ENCODE measurements around the gene KCND3.

Gene KCND3

DNA sequence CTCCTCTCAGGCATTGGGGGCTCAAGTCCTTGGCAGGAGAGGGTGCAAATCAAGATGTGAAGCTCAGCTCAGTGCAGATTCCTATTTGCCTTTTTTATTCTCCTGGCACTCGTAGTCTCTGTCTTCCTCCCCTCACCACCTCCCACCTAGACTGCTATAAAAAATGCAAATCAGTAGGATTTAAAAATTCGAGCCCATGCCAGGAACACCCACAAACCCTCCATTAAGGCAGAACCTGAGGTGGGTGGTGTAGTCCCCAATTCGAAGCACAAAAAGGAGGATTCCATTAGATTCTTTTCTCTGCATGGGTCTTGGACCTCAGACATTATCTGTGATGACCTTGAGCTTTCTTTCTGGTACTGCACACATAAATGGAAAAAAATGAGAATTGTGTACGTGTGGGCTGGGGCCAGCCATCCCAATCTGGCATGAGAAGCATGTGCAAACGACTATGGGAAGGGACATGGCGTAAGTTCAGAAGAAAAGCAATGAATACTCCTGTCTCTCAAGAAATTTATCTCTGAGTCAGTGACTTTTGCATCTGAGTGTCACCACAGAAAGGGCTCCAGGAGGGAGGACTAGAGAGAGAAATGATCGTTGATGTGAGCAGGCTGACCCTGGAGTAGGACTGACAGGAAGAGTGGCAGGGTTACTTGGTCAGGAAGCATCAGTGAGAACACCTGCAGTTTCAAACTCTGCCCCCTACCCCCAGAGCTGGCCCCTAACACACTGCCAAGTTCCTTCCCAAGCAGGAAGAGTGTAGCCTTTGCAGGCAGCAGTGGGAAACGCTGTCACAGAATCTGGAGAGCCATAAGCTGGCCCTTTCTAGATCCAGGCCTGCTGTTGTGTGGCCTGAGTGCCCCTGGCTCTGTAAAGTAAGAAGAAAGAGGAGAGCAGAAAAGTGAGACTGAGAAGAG, 252.0 kb downstream of the KCND3 start:
- Histone ChIP-seq H3K4me2 (peak overlapping the region; percentile 95), H3K27me3 (peaks cover 42% of the 10 kb centered on the region), H3K4me3 (peak overlapping the region; percentile 75), H3K9me3 (no peaks in the 10 kb centered on the region), H3K4me1 (peaks cover 75% of the 10 kb centered on the region), H3K9ac (peak overlapping the region; percentile 82), H4K20me1 (peaks cover 7% of the 10 kb centered on the region; the same call in 1 of the 2 replicates), H3K36me3 (no peaks in the 10 kb centered on the region), H3K27ac (no peak overlapping the region; the same call in 1 of the 2 replicates)
- TF ChIP-seq Cebpa-rat (IDR thresholded peaks at IDR 0.05) = no peak

DNA sequence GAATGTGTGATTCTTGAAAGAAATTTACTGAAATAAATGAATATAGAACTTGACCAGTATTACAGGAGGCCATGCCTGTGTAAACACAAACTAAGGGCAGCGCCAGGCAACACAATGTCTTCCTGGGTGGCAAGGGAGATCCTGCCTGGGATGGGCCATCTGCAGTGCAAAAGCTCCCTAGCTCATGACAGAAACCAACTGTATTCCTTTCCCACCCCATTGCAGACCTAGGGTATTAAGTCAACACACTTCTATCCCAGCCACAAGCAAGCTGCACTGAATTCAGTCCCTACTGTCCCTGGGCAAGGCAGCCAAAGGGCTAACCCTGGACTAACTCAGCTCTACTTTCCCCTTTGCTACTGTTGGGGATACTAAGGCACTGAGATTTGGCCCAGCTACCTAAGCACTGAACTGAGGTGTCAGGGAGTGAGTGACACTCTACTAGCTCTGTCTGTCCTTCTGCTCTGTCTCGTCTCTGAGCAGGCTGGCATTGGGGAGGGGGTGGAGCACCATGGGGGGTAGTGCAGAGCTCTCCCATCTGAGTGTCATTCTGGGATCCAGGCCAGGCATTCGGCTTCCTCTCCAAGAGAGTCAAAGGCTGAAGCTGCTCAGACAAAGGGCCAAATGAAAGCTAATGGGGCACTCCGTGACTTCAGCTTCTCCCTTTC, 252.8 kb downstream of the KCND3 start:
- H3K27ac ChIP-seq = no peak overlapping the region
- H3K36me3 ChIP-seq = no peaks in the 10 kb centered on the region
- H3K4me3 ChIP-seq = no peak overlapping the region
- no peak for TF ChIP-seq Cebpa-rat (IDR thresholded peaks at IDR 0.05)
- H3K4me1 ChIP-seq = peaks cover 76% of the 10 kb centered on the region
- no peaks in the 10 kb centered on the region for H3K9me3 ChIP-seq
- peaks cover 34% of the 10 kb centered on the region for H3K27me3 ChIP-seq
- peak overlapping the region; percentile 95 for H3K4me2 ChIP-seq
- H3K9ac ChIP-seq = no peak overlapping the region
- peaks cover 12% of the 10 kb centered on the region for H4K20me1 ChIP-seq

- H3K9ac ChIP-seq = no peak overlapping the region
- TF ChIP-seq Cebpa-rat (IDR thresholded peaks at IDR 0.05) = no peak
- H3K27me3 ChIP-seq = peaks cover 28% of the 10 kb centered on the region
- no peak overlapping the region for H3K27ac ChIP-seq
- H4K20me1 ChIP-seq = peaks cover 12% of the 10 kb centered on the region
- peak overlapping the region; percentile 95 for H3K4me2 ChIP-seq
- no peaks in the 10 kb centered on the region for H3K36me3 ChIP-seq
- H3K4me1 ChIP-seq = peaks cover 76% of the 10 kb centered on the region
- no peaks in the 10 kb centered on the region for H3K9me3 ChIP-seq
- H3K4me3 ChIP-seq = no peak overlapping the region
Measured at GRCh38 chr1:111735858-111736544, 253.5 kb downstream of the KCND3 start.

- Histone ChIP-seq H3K27ac (no peak overlapping the region), H3K36me3 (no peaks in the 10 kb centered on the region), H3K9ac (no peak overlapping the region), H4K20me1 (peaks cover 12% of the 10 kb centered on the region), H3K4me3 (no peak overlapping the region), H3K9me3 (no peaks in the 10 kb centered on the region), H3K4me1 (peaks cover 74% of the 10 kb centered on the region), H3K4me2 (peak overlapping the region; percentile 95), H3K27me3 (peaks cover 21% of the 10 kb centered on the region)
- no peak for TF ChIP-seq Cebpa-rat (IDR thresholded peaks at IDR 0.05)
Measured at GRCh38 chr1:111735321-111735720, 254.1 kb downstream of the KCND3 start.

DNA sequence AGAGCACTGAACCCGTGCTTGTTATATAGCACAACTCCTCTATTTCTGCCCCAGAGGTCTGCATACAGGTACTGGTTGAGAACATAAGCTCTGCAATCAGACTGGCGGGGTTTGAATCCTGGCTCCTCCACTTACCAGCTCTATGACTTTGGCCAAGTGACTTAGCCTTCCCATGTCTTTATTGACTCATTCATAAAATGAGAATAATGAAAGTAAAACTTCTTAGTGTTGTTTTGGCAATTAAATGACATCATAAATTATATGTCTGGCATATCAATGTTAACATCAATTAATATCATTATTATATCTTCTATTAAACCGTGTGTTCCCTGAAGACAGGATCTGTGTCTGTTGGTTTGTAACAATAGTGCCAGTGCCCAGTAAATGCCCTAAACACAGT, 254.6 kb downstream of the KCND3 start:
- peaks cover 12% of the 10 kb centered on the region; the same call in 1 of the 2 replicates for H4K20me1 ChIP-seq
- H3K9me3 ChIP-seq = no peaks in the 10 kb centered on the region
- H3K4me1 ChIP-seq = peaks cover 69% of the 10 kb centered on the region
- peak overlapping the region; percentile 79; the same call in 1 of the 2 replicates for H3K27ac ChIP-seq
- H3K4me3 ChIP-seq = no peak overlapping the region
- peak overlapping the region; percentile 92 for H3K4me2 ChIP-seq
- H3K9ac ChIP-seq = no peak overlapping the region
- TF ChIP-seq Cebpa-rat (IDR thresholded peaks at IDR 0.05) = no peak
- H3K36me3 ChIP-seq = no peaks in the 10 kb centered on the region
- H3K27me3 ChIP-seq = peaks cover 16% of the 10 kb centered on the region

- Histone ChIP-seq H3K4me3 (no peak overlapping the region), H3K9me3 (no peaks in the 10 kb centered on the region), H3K4me1 (peaks cover 65% of the 10 kb centered on the region), H4K20me1 (peaks cover 12% of the 10 kb centered on the region; the same call in 1 of the 2 replicates), H3K27me3 (peaks cover 12% of the 10 kb centered on the region), H3K9ac (no peak overlapping the region), H3K27ac (peak overlapping the region; percentile 79), H3K36me3 (no peaks in the 10 kb centered on the region), H3K4me2 (peak overlapping the region; percentile 92)
- TF ChIP-seq Cebpa-rat (IDR thresholded peaks at IDR 0.05) = no peak
Measured at GRCh38 chr1:111734426-111734825, 255.0 kb downstream of the KCND3 start.

DNA sequence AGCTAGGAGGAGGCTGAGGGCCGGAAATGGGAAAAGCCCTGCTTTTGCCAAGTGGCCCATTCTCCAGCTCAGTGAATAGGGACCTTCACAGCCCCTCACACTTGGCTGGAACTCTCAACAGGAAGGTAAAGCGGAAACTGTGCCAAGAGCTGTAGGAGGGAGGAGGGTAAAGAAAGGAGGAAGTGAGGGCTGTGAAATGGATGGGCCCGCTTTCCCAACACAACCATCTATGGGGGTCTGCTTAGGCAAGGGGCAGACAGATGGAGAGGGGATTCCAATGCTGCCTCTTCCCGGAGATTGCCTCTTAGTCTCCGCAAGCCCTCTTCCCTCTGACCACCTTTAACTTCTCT, 255.5 kb downstream of the KCND3 start:
- H4K20me1 ChIP-seq = peaks cover 12% of the 10 kb centered on the region; the same call in 1 of the 2 replicates
- no peaks in the 10 kb centered on the region for H3K36me3 ChIP-seq
- peak overlapping the region; percentile 92 for H3K4me2 ChIP-seq
- peaks cover 64% of the 10 kb centered on the region for H3K4me1 ChIP-seq
- no peak for TF ChIP-seq Cebpa-rat (IDR thresholded peaks at IDR 0.05)
- H3K9me3 ChIP-seq = no peaks in the 10 kb centered on the region
- H3K27me3 ChIP-seq = peaks cover 9% of the 10 kb centered on the region; the same call in 1 of the 2 replicates
- H3K27ac ChIP-seq = peak overlapping the region; percentile 79
- H3K9ac ChIP-seq = peak overlapping the region; percentile 55; the same call in 1 of the 2 replicates
- H3K4me3 ChIP-seq = peak overlapping the region; percentile 44; the same call in 1 of the 2 replicates

DNA sequence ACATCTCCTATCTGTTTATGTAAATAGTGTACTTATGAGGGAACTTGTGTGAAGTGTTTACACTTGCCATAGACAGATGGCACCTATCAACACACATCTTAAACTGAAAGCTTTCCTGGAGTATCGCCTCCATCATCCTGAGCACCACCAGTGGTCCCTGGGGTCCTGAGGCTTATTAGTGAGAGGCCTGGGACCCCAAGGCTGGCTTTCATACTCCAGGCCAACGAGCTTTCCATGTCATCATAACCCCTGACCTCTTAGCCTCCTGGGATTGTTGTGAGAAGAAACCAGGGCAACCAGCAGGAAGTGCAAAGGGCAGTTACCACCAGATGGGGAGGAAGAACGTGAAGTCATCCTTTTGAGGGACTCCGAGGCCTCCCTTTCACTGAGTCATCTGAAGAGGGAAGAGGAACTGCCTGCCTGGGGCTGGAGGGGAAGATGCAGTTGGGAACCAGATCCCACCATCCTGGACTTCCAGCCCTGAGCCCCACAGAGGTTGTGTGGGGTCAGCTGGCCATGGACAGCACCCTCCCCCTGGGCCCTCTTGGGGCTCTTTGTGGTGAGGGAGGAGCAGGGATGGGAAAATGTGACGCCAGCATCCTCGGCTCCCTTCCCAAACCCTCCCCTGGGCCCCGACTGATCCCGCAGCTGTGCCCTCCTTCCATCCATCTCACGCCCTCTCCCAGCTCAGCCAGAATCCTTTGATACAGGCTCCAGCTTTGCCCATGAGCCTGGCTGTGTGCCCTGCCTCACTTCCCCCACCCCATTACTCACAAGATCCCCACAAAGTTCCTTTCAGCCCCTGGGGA, 256.1 kb downstream of the KCND3 start:
- H3K27ac ChIP-seq = peak overlapping the region; percentile 79
- H3K9ac ChIP-seq = peak overlapping the region; percentile 55; the same call in 1 of the 2 replicates

More for the DNA sequence above, 256.1 kb downstream of the KCND3 start:
- Histone ChIP-seq H3K27me3 (peaks cover 3% of the 10 kb centered on the region; the same call in 1 of the 2 replicates), H3K4me1 (peaks cover 58% of the 10 kb centered on the region), H4K20me1 (peaks cover 12% of the 10 kb centered on the region; the same call in 1 of the 2 replicates), H3K4me3 (peak overlapping the region; percentile 44; the same call in 1 of the 2 replicates), H3K9me3 (no peaks in the 10 kb centered on the region), H3K4me2 (peak overlapping the region; percentile 92), H3K36me3 (no peaks in the 10 kb centered on the region)
- no peak for TF ChIP-seq Cebpa-rat (IDR thresholded peaks at IDR 0.05)
